Smooth muscle cell of the brain vasculature (primary cell): ENCODE measurements around the gene YTHDF1.

Source experiments
- DNase-seq: peaks from one replicate; pipeline ENCODE4 v3.0.0-alpha.2; 2012; ENCODE audit warnings: low read depth, low spot score

The YTHDF1 gene

GRCh38 chr20:63186528-63187316 lies 29.2 kb downstream of the YTHDF1 start:
- no peak for DNase-seq

- no peak for DNase-seq
Observed at GRCh38 chr20:63186084-63186483, 29.8 kb downstream of the YTHDF1 start.

GRCh38 chr20:63185215-63185796 lies 30.6 kb downstream of the YTHDF1 start:
- DNase-seq, result no peak

GRCh38 chr20:63183422-63184146 lies 32.3 kb downstream of the YTHDF1 start:
- no peak for DNase-seq

GRCh38 chr20:63182946-63183415 lies 33.0 kb downstream of the YTHDF1 start:
- DNase-seq, result no peak

- no peak for DNase-seq
Observed at GRCh38 chr20:63182425-63182824, 33.5 kb downstream of the YTHDF1 start.

GRCh38 chr20:63181226-63181625 lies 34.7 kb downstream of the YTHDF1 start:
- DNase-seq, result no peak

- no peak for DNase-seq
Observed at GRCh38 chr20:63180569-63181185, 35.3 kb downstream of the YTHDF1 start.

GRCh38 chr20:63179687-63180568 lies 36.0 kb downstream of the YTHDF1 start:
- DNase-seq, result no peak

GRCh38 chr20:63178889-63179686 lies 36.8 kb downstream of the YTHDF1 start:
- DNase-seq, result no peak

- no peak for DNase-seq
Observed at GRCh38 chr20:63178446-63178820, 37.5 kb downstream of the YTHDF1 start.

GRCh38 chr20:63177785-63178445 lies 38.0 kb downstream of the YTHDF1 start:
- no peak for DNase-seq

- no peak for DNase-seq
Observed at GRCh38 chr20:63177134-63177784, 38.7 kb downstream of the YTHDF1 start.

- DNase-seq, result no peak
Observed at GRCh38 chr20:63176427-63177133, 39.4 kb downstream of the YTHDF1 start.

GRCh38 chr20:63176034-63176426 lies 39.9 kb downstream of the YTHDF1 start:
- DNase-seq, result no peak

- DNase-seq, result no peak
Observed at GRCh38 chr20:63175038-63175895, 40.7 kb downstream of the YTHDF1 start.

- no peak for DNase-seq
Observed at GRCh38 chr20:63174309-63175037, 41.5 kb downstream of the YTHDF1 start.
